ENCODE data around the gene ERN1.

GRCh38 chr17:64135000-64135399, 5.1 kb upstream of the ERN1 start:
- no peak for TF ChIP-seq CTCF (IDR thresholded peaks at IDR 0.05)
- no peak for TF ChIP-seq POLR2A (IDR thresholded peaks at IDR 0.05)
